Limb (tissue), 2 donors: Measurements from ENCODE around the gene SCGB1D2.

Experiments
- DNase-seq, 2 donors: peaks; one replicate each; pipeline ENCODE4 v3.0.0-alpha.2; 2016; ENCODE audit errors: extremely low spot score in 2 of 2

SCGB1D2 gene

DNA sequence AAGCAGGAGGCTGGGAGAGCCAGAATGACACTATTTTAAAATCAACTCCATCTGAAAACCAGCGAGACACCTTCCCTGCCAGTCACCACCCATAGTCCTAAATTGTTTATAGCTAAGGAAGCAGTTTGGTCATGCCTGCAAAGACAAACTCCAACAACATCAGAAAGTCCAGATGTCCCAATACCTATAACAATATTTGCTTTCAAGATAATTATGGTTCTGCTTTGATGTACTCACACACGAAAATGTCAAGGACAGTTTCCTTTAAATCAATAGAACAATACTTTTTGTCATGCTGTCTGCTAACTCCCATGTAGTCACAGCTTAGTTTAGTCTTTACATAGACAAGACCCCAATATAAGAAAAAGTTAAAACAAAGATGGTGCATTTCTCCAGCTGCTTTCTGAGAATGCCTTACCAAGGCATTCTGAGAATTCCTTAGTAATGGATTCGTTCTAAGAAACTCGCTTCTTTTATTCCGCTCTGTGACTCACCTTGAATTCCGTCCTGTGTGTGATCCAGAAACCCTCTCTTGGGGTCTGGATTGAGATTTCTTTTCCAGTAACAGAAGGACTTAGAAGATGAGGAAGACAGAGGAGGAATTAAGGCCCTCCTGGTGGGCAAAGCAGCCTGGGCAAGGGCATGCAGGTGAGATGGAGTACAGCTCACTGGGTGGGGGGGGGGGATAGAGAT, 18.4 kb downstream of the SCGB1D2 start:
- no peak for DNase-seq

DNA sequence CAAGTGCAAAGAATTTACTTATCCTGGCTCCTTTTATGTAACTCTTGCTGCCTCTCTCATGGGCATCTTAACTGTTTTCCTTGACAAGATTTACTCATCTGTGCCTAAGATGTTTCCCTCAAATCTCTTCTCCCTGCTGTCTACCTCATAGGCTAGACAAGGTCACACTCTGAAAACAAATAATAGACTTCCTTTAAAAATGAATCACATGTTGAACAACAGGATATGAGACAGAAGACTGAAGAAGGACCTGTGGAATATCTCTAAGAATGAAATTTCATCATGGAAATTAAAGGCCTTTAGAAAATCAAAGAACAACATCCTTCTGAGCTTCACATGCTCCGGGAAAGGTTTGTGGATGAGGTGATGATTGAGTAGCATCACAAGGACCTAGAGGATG, 22.0 kb downstream of the SCGB1D2 start:
- DNase-seq = no peak

DNA sequence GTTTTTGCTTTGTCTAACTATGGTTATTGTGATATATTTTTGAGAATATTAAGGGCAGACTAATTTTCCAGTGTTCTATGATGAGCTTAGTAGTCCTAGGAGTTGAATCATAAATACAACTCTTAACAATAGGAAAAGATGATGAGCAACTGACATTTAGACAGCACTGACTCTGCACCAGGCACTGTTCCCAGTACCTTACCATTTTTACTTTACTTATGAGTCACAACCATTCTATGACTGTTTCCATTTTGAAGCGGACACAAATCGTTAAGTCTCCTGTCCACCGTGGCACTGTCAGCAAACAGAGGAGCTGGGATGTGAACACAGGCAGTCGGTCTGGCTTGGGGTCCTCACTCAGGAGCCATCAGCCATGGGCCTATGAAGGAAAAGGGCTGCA, 24.5 kb downstream of the SCGB1D2 start:
- no peak for DNase-seq

DNA sequence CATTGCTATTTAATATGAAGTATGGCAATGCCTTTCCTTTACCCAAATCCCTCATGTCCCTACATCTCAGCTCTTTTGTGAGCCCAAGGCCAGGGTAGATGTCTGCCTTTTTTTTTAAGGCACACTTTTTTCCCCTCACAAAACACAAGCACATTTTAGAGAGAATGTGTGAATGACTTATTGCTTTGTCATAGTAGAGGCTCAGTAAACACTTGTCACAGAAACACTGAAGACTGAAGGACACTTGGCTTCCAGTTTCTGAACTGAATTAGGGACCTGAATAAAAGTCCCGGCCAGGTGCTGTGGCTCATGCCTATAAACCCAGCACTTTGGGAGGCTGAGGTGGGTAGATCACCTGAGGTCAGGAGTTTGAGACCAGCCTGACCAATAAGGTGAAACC, 25.0 kb downstream of the SCGB1D2 start:
- DNase-seq = no peak

DNA sequence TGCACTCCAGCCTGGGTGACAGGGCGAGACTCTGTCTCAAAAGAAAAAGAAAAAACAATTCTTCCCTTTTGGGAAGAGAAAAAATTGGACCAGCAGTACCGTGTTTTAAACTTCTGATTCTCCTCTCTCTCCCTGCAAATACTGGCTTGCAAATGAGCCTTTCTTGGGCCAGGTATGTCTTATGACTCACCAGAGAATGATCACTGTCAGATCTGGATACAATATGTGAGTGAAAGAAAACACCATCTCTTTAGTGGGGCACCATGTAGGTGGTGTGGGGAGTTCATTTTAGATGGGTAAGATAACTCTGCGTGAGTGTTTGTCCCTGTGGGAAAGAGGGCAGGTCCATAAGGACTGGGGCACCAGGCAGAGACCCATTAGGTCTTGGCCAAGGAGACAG, 25.5 kb downstream of the SCGB1D2 start:
- no peak for DNase-seq

DNA sequence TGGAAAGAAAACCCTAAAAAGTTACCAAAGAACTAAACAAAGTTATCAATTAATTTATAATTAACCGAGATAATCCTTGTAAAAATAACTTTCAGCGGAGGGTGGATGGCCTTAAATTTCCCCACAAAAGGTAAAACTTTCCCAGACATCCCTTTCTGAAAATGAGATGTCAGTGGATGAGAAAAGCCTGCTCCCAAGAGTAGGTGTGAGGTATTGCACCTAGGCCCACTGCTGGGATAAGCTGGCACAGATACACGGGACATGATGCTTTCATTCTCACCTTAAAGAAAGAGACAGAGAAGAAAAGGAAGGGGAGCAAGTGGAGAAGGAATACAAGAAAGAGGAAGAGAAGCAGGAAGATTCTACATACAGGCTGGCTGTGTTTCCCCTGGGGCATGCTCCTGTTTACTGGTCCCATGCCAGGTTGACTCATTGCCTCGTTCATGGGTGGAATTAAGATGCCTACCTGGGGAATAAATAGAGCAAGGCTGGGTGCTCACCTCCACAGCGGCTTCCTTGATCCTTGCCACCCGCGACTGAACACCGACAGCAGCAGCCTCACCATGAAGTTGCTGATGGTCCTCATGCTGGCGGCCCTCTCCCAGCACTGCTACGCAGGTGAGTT, 27.7 kb downstream of the SCGB1D2 start, which contains the start of gene SCGB2A2:
SCGB2A2 (plus strand) TSS at position 505 of the 625 bp plus-strand sequence; CDS start at position 564, 59 bp downstream.
- no peak for DNase-seq

DNA sequence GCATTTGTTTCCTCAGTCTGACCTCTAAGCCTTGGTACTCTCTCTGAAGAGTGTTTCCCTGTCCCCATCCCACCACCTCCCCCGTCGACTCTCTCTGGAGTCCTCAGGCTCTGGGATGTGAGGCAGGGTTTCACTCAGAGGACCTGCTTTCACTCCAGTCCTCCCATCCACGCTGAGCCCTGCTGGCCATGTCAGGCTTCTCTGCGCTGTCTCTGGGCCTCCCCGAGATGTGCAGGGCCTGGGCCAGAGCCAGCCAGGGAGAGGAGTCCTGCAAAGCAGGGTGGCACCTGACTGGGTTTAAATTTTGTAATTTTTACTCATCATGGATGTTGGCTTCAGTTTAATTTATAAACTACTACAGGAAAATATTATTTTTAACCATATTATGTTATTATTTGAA, 31.2 kb downstream of the SCGB1D2 start:
- no peak for DNase-seq

DNA sequence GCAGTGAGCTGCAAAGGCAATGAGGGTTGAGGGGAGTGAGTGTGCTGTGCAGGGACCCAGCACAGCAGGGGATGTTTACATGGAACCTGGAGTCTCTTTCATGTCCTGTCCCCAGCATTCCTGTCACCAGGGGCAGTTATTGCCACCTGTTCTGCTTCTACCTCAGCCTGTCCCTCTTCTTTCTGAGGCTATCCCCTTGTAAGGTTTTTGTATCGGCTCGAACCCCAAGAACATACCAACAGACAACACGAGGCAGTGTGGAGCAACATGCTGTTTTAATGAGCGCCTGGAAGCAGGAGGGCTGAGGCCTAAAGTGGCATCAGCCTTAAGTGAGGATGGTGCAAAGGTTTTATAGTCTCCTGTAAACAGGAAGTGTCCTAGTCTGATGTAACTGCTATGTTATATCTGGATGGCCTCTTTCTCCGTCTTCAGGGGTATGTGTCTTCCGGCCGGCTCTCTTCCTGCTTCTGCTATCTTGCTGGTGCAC, 31.8 kb downstream of the SCGB1D2 start:
- no peak for DNase-seq

DNA sequence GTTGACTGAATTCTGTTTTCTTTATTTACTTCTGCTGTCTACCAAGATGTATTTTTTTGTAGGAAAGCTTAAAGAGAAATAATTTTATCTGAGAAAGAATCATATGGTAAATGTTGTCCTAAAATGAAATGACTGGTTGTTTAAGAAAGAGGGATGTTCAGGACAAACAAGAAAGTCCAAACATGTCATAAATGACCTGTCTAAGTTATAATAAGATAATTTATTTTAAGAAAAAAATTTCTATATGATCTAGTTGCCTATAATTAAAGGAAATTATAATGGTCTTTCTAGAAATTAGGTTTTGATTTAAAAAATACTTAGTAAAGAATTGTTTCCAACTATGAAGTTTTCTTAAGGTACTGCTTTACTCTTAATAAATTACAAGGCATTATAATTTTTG, 38.4 kb downstream of the SCGB1D2 start:
- no peak for DNase-seq
